Tibial nerve (tissue), 4 donors: Measurements from ENCODE around the gene ITGA2.

Source experiments
- CTCF ChIP-seq, 5 experiments: fragments of 200-600 bp in 3 of 5; fragments of 450-650 bp in 2 of 5; sonication (generic) in 3 of 5; IDR thresholded peaks; one replicate each; pipeline ENCODE4 v1.5.1; 2016 to 2019; ENCODE audit warnings: antibody characterized with exemption in 5 of 5, mild to moderate bottlenecking in 3 of 5, moderate library complexity in 2 of 5
- EP300 ChIP-seq, 2 donors: sonication (generic); formaldehyde crosslinking; IDR thresholded peaks; one replicate each; pipeline ENCODE4 v1.6.1; 2017; ENCODE audit warnings: antibody characterized with exemption in 2 of 2, mild to moderate bottlenecking in 1 of 2
- POLR2A ChIP-seq, 2 donors: fragments of 450-650 bp; IDR thresholded peaks; one replicate each; pipeline ENCODE4 v1.6.1; 2017; ENCODE audit warnings: antibody characterized with exemption in 2 of 2, mild to moderate bottlenecking in 2 of 2, moderate library complexity in 2 of 2

GRCh38 chr5:53083927-53084326, 94.8 kb downstream of the ITGA2 start:
- TF ChIP-seq CTCF (IDR thresholded peaks at IDR 0.05) (no peak), POLR2A (IDR thresholded peaks at IDR 0.05) (no peak), EP300 (IDR thresholded peaks at IDR 0.05) (no peak)
